Measurements from ENCODE around the gene CTSV.
"Not testable (repeated sequence)": the region's sequence is repeated elsewhere in the genome, so short reads cannot be mapped to it uniquely, and the experiment has no call there.

Gene CTSV

GRCh38 chr9:97038611-97039513, at the start of gene CTSV:
Gene CTSV, minus strand, starts transcription at chr9:97039142. Its CDS starts 1,099 bp downstream, at chr9:97038043.
- peak; percentile 72 for DNase-seq (ENCODE audit: low read depth)

- not testable (repeated sequence) for DNase-seq (ENCODE audit: low read depth)
Measured at GRCh38 chr9:97087668-97088215, 48.8 kb upstream of the CTSV start.

GRCh38 chr9:97084562-97084991, 45.6 kb upstream of the CTSV start:
- DNase-seq (ENCODE audit: low read depth) = not testable (repeated sequence)

GRCh38 chr9:97078362-97078761, 39.4 kb upstream of the CTSV start:
- DNase-seq (ENCODE audit: low read depth) = no peak

GRCh38 chr9:97077452-97078295, 38.7 kb upstream of the CTSV start:
- DNase-seq (ENCODE audit: low read depth) = no peak

GRCh38 chr9:97076731-97077451, 37.9 kb upstream of the CTSV start:
- not testable (repeated sequence) for DNase-seq (ENCODE audit: low read depth)

GRCh38 chr9:97076238-97076637, 37.3 kb upstream of the CTSV start:
- no peak for DNase-seq (ENCODE audit: low read depth)

GRCh38 chr9:97075289-97075985, 36.5 kb upstream of the CTSV start:
- no peak for DNase-seq (ENCODE audit: low read depth)

GRCh38 chr9:97073506-97073905, 34.6 kb upstream of the CTSV start:
- DNase-seq (ENCODE audit: low read depth) = no peak

GRCh38 chr9:97072285-97072776, 33.4 kb upstream of the CTSV start:
- no peak for DNase-seq (ENCODE audit: low read depth)

GRCh38 chr9:97070325-97070724, 31.4 kb upstream of the CTSV start:
- not testable (repeated sequence) for DNase-seq (ENCODE audit: low read depth)

- DNase-seq (ENCODE audit: low read depth) = no peak
Measured at GRCh38 chr9:97067490-97067889, 28.5 kb upstream of the CTSV start.

GRCh38 chr9:97064176-97064575, 25.2 kb upstream of the CTSV start:
- DNase-seq (ENCODE audit: low read depth) = no peak

- no peak for DNase-seq (ENCODE audit: low read depth)
Measured at GRCh38 chr9:97060796-97061195, 21.9 kb upstream of the CTSV start.

GRCh38 chr9:97059626-97060025, 20.7 kb upstream of the CTSV start:
- no peak for DNase-seq (ENCODE audit: low read depth)

- no peak for DNase-seq (ENCODE audit: low read depth)
Measured at GRCh38 chr9:97057651-97058050, 18.7 kb upstream of the CTSV start.

- not testable (repeated sequence) for DNase-seq (ENCODE audit: low read depth)
Measured at GRCh38 chr9:97055891-97056290, 16.9 kb upstream of the CTSV start.

- DNase-seq (ENCODE audit: low read depth) = no peak
Measured at GRCh38 chr9:97053717-97054116, 14.8 kb upstream of the CTSV start.

- no peak for DNase-seq (ENCODE audit: low read depth)
Measured at GRCh38 chr9:97052735-97053134, 13.8 kb upstream of the CTSV start.

GRCh38 chr9:97046228-97046627, 7.3 kb upstream of the CTSV start:
- no peak for DNase-seq (ENCODE audit: low read depth)

GRCh38 chr9:97045300-97045699, 6.4 kb upstream of the CTSV start:
- no peak for DNase-seq (ENCODE audit: low read depth)
